Activated CD4-positive, alpha-beta T cell treated with anti-CD3 and anti-CD28 coated beads, Interleukin-2, amount 10 ng/mL, durations not matched to agents 24 days and 14 days (primary cell): ENCODE measurements around the gene NRTN. TPM values are rescaled to one million over a fixed set of nuclear protein-coding genes. Genes with fewer than 3 reads are reported as not detected.
A peak's percentile ranks its signal among the peaks of the same experiment; 100 is the strongest.

Source experiments
- DNase-seq: peaks from one replicate; pipeline ENCODE4 v3.0.0; 2022
- H3K27ac Mint-ChIP-seq: one replicate; pipeline ENCODE4 v1.8.0; 2022; ENCODE audit warnings: mild to moderate bottlenecking, mixed read lengths
- H3K27me3 Mint-ChIP-seq: one replicate; pipeline ENCODE4 v1.8.0; 2022; ENCODE audit warnings: mixed read lengths
- H3K36me3 Mint-ChIP-seq: one replicate; pipeline ENCODE4 v1.8.0; 2022; ENCODE audit warnings: low read depth, mild to moderate bottlenecking, mixed read lengths
- H3K4me1 Mint-ChIP-seq: one replicate; pipeline ENCODE4 v1.8.0; 2021; ENCODE audit warnings: mixed read lengths
- H3K4me3 Mint-ChIP-seq: one replicate; pipeline ENCODE4 v1.8.0; 2022; ENCODE audit warnings: mild to moderate bottlenecking, moderate library complexity, mixed read lengths
- H3K9me3 Mint-ChIP-seq: one replicate; pipeline ENCODE4 v1.8.0; 2021; ENCODE audit warnings: mixed read lengths
- intact Hi-C: fragments of 100-400 bp; cut with micrococcal nuclease; formaldehyde crosslinking; loops from one replicate; pipeline ENCODE4 v1.15.1; 2023
- total RNA-seq: library from RNA; stranded (reverse); gene quantifications from 2 replicates; pipeline ENCODE4 v1.2.3, GENCODE V29; 2022

Gene NRTN
- total RNA-seq, 1 donor from 2014 or later: 0.61 TPM

GRCh38 chr19:5814123-5814851 lies 9.4 kb downstream of the NRTN start:
- H3K36me3 Mint-ChIP-seq: no peaks in the 10 kb centered on the region
- intact Hi-C loops: no loop called here
- H3K9me3 Mint-ChIP-seq: no peaks in the 10 kb centered on the region
- no peaks in the 10 kb centered on the region for H3K4me1 Mint-ChIP-seq
- DNase-seq: no peak
- H3K4me3 Mint-ChIP-seq: no peak overlapping the region
- H3K27ac Mint-ChIP-seq: no peak overlapping the region
- H3K27me3 Mint-ChIP-seq: no peaks in the 10 kb centered on the region

DNA sequence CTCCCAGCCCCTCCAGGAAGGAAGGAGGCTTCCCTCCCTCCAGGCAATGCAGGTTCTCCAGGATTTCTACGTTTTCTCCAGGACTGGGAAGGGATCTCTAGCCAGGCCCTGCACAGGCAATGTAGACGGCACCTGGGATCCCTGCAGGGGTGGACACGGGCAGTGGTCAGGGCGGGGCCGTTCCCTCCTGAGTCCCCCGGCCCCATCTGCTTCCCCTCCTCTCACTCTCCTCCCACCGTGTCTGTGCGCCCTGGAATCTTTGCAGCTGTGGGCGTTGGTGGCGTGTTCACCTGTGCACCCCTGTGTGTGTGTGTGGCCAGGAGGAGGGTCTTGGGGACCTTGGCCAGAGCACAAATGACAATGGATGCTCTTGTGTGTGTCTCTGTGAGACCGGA lies 10.0 kb downstream of the NRTN start:
- no peak overlapping the region for H3K4me3 Mint-ChIP-seq
- no peaks in the 10 kb centered on the region for H3K4me1 Mint-ChIP-seq
- DNase-seq: no peak
- H3K27me3 Mint-ChIP-seq: no peaks in the 10 kb centered on the region
- H3K27ac Mint-ChIP-seq: no peak overlapping the region
- no peaks in the 10 kb centered on the region for H3K36me3 Mint-ChIP-seq
- intact Hi-C loops: no loop called here
- H3K9me3 Mint-ChIP-seq: no peaks in the 10 kb centered on the region

- Mint-ChIP-seq H3K36me3 (no peaks in the 10 kb centered on the region), H3K27me3 (no peaks in the 10 kb centered on the region), H3K27ac (no peak overlapping the region), H3K9me3 (no peaks in the 10 kb centered on the region), H3K4me3 (no peak overlapping the region), H3K4me1 (no peaks in the 10 kb centered on the region)
- DNase-seq: no peak
- intact Hi-C loops: no loop called here
These were observed 12.4 kb downstream of the NRTN start for GRCh38 chr19:5817218-5817617.

- no peaks in the 10 kb centered on the region for H3K27me3 Mint-ChIP-seq
- no peaks in the 10 kb centered on the region for H3K9me3 Mint-ChIP-seq
- no peak overlapping the region for H3K27ac Mint-ChIP-seq
- H3K4me3 Mint-ChIP-seq: no peak overlapping the region
- H3K36me3 Mint-ChIP-seq: no peaks in the 10 kb centered on the region
- no peaks in the 10 kb centered on the region for H3K4me1 Mint-ChIP-seq
- intact Hi-C loops: no loop called here
- no peak for DNase-seq
These were observed 13.7 kb downstream of the NRTN start for GRCh38 chr19:5818594-5818993.

DNA sequence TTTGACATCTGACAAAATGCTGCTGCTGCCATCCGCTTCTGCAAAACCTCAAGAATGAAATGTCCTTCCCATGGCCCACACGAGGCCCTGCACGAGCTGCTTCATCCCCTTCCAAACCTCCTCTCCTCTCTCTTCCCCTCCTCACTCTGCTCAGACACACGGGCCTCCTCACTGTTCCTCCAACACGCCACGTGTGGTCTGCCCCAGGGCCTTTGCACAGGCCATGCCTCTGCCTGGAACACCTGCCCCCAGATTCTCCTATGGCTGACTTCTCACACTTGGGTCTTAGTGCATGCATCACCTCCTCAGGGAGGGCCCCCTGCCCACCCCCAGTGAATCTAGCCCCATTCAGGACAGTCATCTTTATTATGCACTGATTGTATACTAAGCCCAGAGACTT lies 15.9 kb downstream of the NRTN start:
- H3K36me3 Mint-ChIP-seq: no peaks in the 10 kb centered on the region
- no peak overlapping the region for H3K4me3 Mint-ChIP-seq
- intact Hi-C loops: loop anchor here (10.0 kb wide), 1 partner anchor 144 kb away; no protein-coding TSS in a partner anchor
- H3K9me3 Mint-ChIP-seq: no peaks in the 10 kb centered on the region
- no peaks in the 10 kb centered on the region for H3K4me1 Mint-ChIP-seq
- DNase-seq: peak; percentile 53
- H3K27ac Mint-ChIP-seq: no peak overlapping the region
- H3K27me3 Mint-ChIP-seq: no peaks in the 10 kb centered on the region

- H3K27ac Mint-ChIP-seq: no peak overlapping the region
- intact Hi-C loops: loop anchor here (10.0 kb wide), 1 partner anchor 143 kb away; no protein-coding TSS in a partner anchor
- H3K4me1 Mint-ChIP-seq: no peaks in the 10 kb centered on the region
- no peaks in the 10 kb centered on the region for H3K36me3 Mint-ChIP-seq
- DNase-seq: no peak
- no peaks in the 10 kb centered on the region for H3K27me3 Mint-ChIP-seq
- H3K4me3 Mint-ChIP-seq: no peak overlapping the region
- H3K9me3 Mint-ChIP-seq: no peaks in the 10 kb centered on the region
These were observed 16.8 kb downstream of the NRTN start for GRCh38 chr19:5821521-5822180.

DNA sequence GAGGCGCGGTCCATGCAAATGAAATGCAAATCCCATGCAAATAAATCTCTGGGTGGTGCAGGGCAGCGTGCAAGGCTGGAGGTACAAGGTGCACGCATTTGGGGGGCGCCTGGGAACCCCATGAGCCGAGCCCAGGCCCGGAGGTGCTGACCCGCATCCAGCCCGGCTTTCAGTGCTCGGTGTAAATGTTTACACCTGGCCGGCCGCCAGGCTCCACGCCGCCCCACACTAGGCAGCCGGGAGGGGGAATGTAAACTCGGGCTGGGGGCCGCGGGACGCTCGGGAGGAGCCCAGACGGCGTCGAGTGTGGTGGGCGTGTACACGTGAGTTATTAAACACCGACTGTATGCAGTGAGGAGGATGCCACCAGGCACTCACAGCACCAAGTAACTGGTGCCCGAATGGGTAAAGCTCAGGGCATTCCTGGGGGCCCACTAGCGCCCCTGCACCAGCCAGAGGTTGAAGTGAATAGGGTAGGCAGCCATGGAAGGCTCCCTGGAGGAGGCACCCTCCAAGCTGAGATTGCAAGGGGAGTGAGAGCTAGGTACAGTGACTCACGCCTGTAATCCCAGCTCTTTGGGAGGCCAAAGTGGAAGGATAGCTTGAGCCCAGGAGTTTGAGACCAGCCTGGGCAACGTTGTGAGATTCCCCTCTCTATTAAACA lies 17.4 kb downstream of the NRTN start:
- H3K27ac Mint-ChIP-seq: no peak overlapping the region
- H3K9me3 Mint-ChIP-seq: no peaks in the 10 kb centered on the region
- H3K27me3 Mint-ChIP-seq: no peaks in the 10 kb centered on the region
- H3K4me1 Mint-ChIP-seq: peaks cover 4% of the 10 kb centered on the region
- no peak overlapping the region for H3K4me3 Mint-ChIP-seq
- H3K36me3 Mint-ChIP-seq: no peaks in the 10 kb centered on the region
- no peak for DNase-seq
- intact Hi-C loops: loop anchor here (10.0 kb wide), 1 partner anchor 142 kb away; no protein-coding TSS in a partner anchor

DNA sequence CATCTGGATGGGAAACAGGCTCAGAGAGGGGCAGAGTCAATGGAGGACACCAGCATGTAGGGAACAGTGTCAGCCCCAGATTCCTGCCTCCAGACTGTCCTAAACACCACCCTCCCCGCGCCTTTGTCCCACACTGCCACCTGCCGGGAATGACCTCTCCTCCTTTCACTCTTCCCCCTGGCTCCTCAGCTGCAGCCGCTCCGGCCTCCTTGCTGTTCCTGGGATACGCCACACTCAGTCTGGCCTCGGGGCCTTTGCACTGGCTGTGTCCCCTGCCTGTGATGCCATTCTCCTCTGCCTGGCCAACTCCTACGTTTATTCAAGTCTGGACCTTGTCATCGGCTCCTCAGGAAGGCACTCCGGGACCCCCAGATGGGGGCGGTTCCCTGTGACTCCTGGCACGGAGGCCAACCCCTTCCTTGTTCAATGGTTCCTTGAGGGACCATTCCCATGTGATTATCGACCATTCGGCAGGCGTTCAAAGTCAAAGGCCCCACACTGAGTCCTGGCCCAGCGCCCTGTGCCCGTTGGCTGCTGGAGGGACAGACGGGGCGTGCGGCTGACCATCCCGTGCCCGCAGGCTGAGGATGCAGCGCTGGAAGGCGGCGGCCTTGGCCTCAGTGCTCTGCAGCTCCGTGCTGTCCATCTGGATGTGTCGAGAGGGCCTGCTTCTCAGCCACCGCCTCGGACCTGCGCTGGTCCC lies 18.9 kb downstream of the NRTN start:
- intact Hi-C loops: loop anchor here (10.0 kb wide), 1 partner anchor 141 kb away; no protein-coding TSS in a partner anchor
- Mint-ChIP-seq H3K27me3 (no peaks in the 10 kb centered on the region), H3K4me1 (peaks cover 8% of the 10 kb centered on the region), H3K36me3 (no peaks in the 10 kb centered on the region), H3K27ac (no peak overlapping the region), H3K4me3 (no peak overlapping the region), H3K9me3 (no peaks in the 10 kb centered on the region)
- peak; percentile 57 for DNase-seq

DNA sequence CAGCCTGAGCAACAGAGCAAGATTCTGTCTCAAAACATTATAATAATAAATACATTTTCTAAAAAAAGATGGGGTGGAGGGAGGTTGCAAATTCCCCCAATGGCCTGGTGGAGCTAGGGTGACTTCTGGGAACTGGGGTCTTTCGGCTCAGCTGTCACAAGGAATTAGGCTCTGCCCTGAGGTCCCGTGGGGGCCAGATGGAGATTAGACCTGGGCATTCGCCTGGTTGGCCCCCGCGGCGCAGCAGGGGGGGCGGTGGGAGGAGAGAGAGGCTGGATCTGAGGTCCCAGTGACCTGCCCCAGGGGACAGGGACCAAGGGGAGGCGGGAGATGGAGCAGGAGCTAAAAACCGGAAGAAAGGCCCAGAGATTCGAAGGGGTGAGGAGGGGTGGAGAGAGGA lies 19.9 kb downstream of the NRTN start:
- H3K27ac Mint-ChIP-seq: no peak overlapping the region
- H3K36me3 Mint-ChIP-seq: no peaks in the 10 kb centered on the region
- no peak overlapping the region for H3K4me3 Mint-ChIP-seq
- H3K9me3 Mint-ChIP-seq: no peaks in the 10 kb centered on the region
- intact Hi-C loops: loop anchor here (5.0 to 10.0 kb wide), 2 partner anchors 78 to 140 kb away; partner anchors contain the start of genes NDUFA11 and VMAC
- DNase-seq: no peak
- peaks cover 8% of the 10 kb centered on the region for H3K4me1 Mint-ChIP-seq
- no peaks in the 10 kb centered on the region for H3K27me3 Mint-ChIP-seq

DNA sequence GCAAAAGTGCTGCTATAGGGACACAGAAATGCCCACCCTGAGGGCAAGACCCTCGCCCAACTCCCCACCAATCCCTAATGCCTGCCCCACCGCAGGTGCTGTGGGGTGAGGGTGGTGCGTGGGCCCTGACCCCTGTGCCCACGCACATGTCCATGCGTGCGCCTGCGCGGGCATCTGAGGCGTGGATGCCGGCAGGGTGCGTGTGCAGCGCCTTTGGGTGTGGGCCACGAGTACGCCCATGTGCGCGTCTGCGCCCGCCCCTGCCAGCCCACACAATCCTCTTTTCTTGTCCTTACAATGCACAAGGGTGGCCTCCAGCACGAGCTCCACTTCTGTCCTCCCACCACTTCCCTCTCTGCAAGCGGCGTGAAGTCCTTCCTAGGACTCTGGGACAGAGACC lies 20.3 kb downstream of the NRTN start:
- Mint-ChIP-seq H3K9me3 (no peaks in the 10 kb centered on the region), H3K4me3 (no peak overlapping the region), H3K27me3 (no peaks in the 10 kb centered on the region), H3K36me3 (no peaks in the 10 kb centered on the region), H3K4me1 (peaks cover 8% of the 10 kb centered on the region), H3K27ac (no peak overlapping the region)
- no peak for DNase-seq
- intact Hi-C loops: loop anchor here (5.0 to 10.0 kb wide), 2 partner anchors 77 to 140 kb away; partner anchors contain the start of genes NDUFA11 and VMAC

DNA sequence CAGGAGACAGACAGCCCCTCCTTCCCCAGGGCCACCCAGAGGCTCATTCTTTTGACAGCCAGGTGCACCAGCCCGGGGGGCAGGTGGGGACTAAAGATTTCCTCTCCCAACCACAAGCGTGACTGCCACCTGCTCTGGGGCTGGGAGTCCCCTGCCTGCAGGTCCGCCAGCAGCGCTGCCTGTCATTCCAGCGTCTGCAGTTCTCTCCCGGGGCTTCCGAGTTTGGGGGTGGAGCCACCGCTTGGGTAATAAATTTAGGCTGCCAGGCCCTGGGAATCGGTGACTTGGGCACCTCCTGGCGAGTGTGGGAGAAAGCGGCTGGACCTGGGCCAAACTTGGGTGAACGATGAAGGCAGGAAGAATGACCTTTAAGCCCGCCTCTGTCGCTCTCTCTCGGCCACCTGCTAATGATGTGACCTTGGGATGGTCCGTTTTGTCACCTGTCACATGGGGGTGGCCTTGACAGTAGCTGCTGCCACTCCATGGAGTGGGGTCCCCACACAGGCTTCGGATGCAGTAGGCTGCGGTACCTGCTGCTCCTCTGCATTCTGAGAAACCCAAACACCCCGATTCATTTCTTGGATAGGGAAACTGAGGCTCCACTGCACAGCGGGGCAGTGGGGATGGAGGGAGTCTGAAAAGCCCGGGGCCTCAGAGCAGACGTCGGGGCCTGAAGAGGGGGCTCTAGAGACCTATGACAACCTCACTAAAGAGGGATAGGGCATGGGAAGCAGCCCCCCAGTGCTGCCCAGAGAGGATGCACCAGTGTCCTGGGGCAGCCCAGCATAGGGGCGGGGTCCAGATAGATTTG lies 21.9 kb downstream of the NRTN start:
- intact Hi-C loops: loop anchor here (5.0 to 10.0 kb wide), 2 partner anchors 76 to 138 kb away; partner anchors contain the start of genes NDUFA11 and VMAC
- Mint-ChIP-seq H3K4me3 (peak overlapping the region; percentile 100), H3K27ac (peak overlapping the region; percentile 92), H3K4me1 (peaks cover 8% of the 10 kb centered on the region), H3K9me3 (no peaks in the 10 kb centered on the region), H3K27me3 (no peaks in the 10 kb centered on the region), H3K36me3 (no peaks in the 10 kb centered on the region)
- peak; percentile 74 for DNase-seq

DNA sequence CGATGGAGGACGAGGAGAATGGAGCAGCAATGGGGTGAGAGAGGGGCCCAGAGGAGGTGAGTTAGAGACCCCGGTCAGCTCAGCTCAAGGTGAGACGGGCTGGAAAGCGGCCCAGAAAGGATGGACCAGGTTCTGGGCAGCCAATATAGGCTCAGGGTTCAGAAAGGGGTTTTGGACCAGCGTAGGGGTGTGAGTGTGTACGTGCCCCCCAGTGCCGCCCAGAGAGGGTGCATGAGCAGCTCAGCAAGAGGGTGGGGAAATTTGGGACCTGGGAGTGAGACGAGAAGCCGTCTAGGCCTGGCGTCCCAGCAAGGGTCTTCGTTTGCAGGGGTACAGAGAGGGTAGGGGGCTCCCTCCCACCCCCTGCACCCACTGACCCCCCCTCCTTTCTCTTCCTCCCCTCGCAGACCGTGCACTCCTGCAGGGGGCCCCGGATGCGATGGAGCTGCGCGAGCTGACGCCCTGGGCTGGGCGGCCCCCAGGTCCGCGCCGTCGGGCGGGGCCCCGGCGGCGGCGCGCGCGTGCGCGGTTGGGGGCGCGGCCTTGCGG lies 22.5 kb downstream of the NRTN start:
- Mint-ChIP-seq H3K27ac (peak overlapping the region; percentile 92), H3K27me3 (no peaks in the 10 kb centered on the region), H3K9me3 (no peaks in the 10 kb centered on the region), H3K4me3 (peak overlapping the region; percentile 100), H3K36me3 (no peaks in the 10 kb centered on the region), H3K4me1 (peaks cover 8% of the 10 kb centered on the region)
- intact Hi-C loops: loop anchor here (5.0 to 10.0 kb wide), 2 partner anchors 75 to 137 kb away; partner anchors contain the start of genes NDUFA11 and VMAC
- no peak for DNase-seq
